Measurements from ENCODE around the gene HCRTR1.
"Not testable (repeated sequence)": the region's sequence is repeated elsewhere in the genome, so short reads cannot be mapped to it uniquely, and the experiment has no call there.

Gene HCRTR1

GRCh38 chr1:31581821-31582810, 35.4 kb upstream of the HCRTR1 start:
- DNase-seq, result no peak

GRCh38 chr1:31583082-31583994, 34.2 kb upstream of the HCRTR1 start:
- DNase-seq, result no peak

- DNase-seq, result no peak
These were observed 33.3 kb upstream of the HCRTR1 start for GRCh38 chr1:31583995-31584868.

- DNase-seq, result no peak
These were observed 32.4 kb upstream of the HCRTR1 start for GRCh38 chr1:31584869-31585735.

- DNase-seq, result no peak
These were observed 31.6 kb upstream of the HCRTR1 start for GRCh38 chr1:31585736-31586365.

GRCh38 chr1:31586376-31587327, 30.8 kb upstream of the HCRTR1 start:
- DNase-seq, result no peak

GRCh38 chr1:31587328-31587699, 30.2 kb upstream of the HCRTR1 start:
- not testable (repeated sequence) for DNase-seq

- peak; percentile 33 for DNase-seq
These were observed 29.6 kb upstream of the HCRTR1 start for GRCh38 chr1:31587720-31588423.

- DNase-seq, result no peak
These were observed 28.6 kb upstream of the HCRTR1 start for GRCh38 chr1:31588751-31589515.

- peak; percentile 40 for DNase-seq
These were observed 25.9 kb upstream of the HCRTR1 start for GRCh38 chr1:31591425-31592093.

GRCh38 chr1:31592132-31592531, 25.4 kb upstream of the HCRTR1 start:
- DNase-seq, result no peak

- DNase-seq, result no peak
These were observed 24.3 kb upstream of the HCRTR1 start for GRCh38 chr1:31593136-31593665.

- peak; percentile 54 for DNase-seq
These were observed 23.5 kb upstream of the HCRTR1 start for GRCh38 chr1:31593770-31594632.

- no peak for DNase-seq
These were observed 21.4 kb upstream of the HCRTR1 start for GRCh38 chr1:31595836-31596736.

- no peak for DNase-seq
These were observed 20.8 kb upstream of the HCRTR1 start for GRCh38 chr1:31596737-31597097.

Data from fibroblast of skin of abdomen (primary cell).